Neuron (in vitro differentiated cells): Measurements from ENCODE around the gene GFY.

Experiments used
- H2AFZ ChIP-seq: one replicate; pipeline ENCODE4 v1.6.1; 2013; ENCODE audit warnings: low read depth, mild to moderate bottlenecking, inconsistent platforms, low read length, moderate library complexity
- H3K27me3 ChIP-seq: one replicate; pipeline ENCODE4 v1.6.1; 2013; ENCODE audit warnings: low read length; ENCODE audit not compliant: insufficient read depth
- H3K36me3 ChIP-seq: one replicate; pipeline ENCODE4 v1.6.1; 2013; ENCODE audit warnings: low read length; ENCODE audit not compliant: insufficient read depth
- H3K4me1 ChIP-seq: one replicate; pipeline ENCODE4 v1.6.1; 2013; ENCODE audit warnings: low read length; ENCODE audit not compliant: insufficient read depth
- H3K4me3 ChIP-seq: 2 replicates; pipeline ENCODE4 v1.5.1; 2013; ENCODE audit warnings: mild to moderate bottlenecking, low read length, moderate library complexity
- H3K9me3 ChIP-seq: one replicate; pipeline ENCODE4 v1.6.1; 2013; ENCODE audit warnings: low read length

The GFY gene

GRCh38 chr19:49425178-49425577, at the start of gene GFY:
Gene GFY, plus strand, starts transcription at chr19:49425388. Its CDS starts 1,043 bp downstream, at chr19:49426431.
- H3K4me3 ChIP-seq: no peak within 1 kb of the TSS
- H3K36me3 ChIP-seq: no peaks in the 10 kb centered on the region
- peaks cover 25% of the 10 kb centered on the region for H3K4me1 ChIP-seq
- H3K27me3 ChIP-seq: peaks cover 92% of the 10 kb centered on the region
- H2AFZ ChIP-seq: no peak within 1 kb of the TSS
- H3K9me3 ChIP-seq: peaks cover 2% of the 10 kb centered on the region

DNA sequence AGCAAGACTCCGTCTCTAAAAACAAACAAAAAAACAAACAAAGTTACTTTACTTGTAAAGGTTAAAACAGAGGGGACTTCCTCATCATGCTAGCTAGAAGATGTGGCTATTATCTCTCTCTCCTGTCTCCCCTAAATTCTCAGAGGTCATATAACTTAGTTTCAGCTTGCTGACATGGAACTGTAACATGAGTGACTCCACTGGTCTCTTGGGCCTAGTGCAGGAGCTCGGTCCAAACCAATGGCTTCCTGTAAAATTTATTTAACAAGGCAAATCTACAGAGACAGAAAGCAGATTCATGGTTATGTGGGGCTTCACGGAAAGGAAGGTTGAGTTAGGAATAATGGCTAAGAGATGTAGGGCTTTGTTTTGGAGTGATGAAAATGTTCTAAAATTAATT, 46.7 kb upstream of the GFY start:
- H3K4me3 ChIP-seq: no peak overlapping the region
- no peaks in the 10 kb centered on the region for H3K36me3 ChIP-seq
- H3K4me1 ChIP-seq: no peaks in the 10 kb centered on the region
- no peaks in the 10 kb centered on the region for H3K9me3 ChIP-seq
- no peaks in the 10 kb centered on the region for H3K27me3 ChIP-seq
- no peak overlapping the region for H2AFZ ChIP-seq

GRCh38 chr19:49380391-49380790, 44.8 kb upstream of the GFY start:
- Histone ChIP-seq H3K36me3 (no peaks in the 10 kb centered on the region), H3K27me3 (no peaks in the 10 kb centered on the region), H3K4me3 (no peak overlapping the region), H3K4me1 (no peaks in the 10 kb centered on the region), H3K9me3 (no peaks in the 10 kb centered on the region), H2AFZ (no peak overlapping the region)

- Histone ChIP-seq H3K36me3 (no peaks in the 10 kb centered on the region), H3K27me3 (no peaks in the 10 kb centered on the region), H3K4me1 (no peaks in the 10 kb centered on the region), H3K4me3 (no peak overlapping the region), H3K9me3 (no peaks in the 10 kb centered on the region), H2AFZ (no peak overlapping the region)
Observed at GRCh38 chr19:49382639-49383038, 42.5 kb upstream of the GFY start.

DNA sequence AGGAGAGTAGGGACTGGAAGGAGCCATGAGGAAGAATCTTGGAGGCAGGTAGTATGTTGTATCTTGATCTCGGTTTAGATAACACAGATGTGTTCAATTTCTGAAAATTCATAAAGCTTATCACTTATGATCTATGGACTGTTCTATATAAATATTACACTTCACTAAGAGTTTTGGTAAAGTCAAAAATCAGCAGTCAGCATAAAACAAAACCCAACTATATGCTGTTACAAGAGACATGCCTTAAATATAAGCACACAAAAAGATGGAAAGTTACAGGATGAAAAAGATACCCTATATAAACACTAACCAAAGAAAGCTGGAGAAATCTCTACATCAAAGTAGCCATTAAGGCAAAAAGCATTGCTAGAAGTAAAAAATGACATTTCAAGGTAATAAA, 41.6 kb upstream of the GFY start:
- Histone ChIP-seq H3K4me3 (no peak overlapping the region), H2AFZ (no peak overlapping the region), H3K36me3 (no peaks in the 10 kb centered on the region), H3K9me3 (no peaks in the 10 kb centered on the region), H3K4me1 (no peaks in the 10 kb centered on the region), H3K27me3 (no peaks in the 10 kb centered on the region)

GRCh38 chr19:49387936-49388372, 37.2 kb upstream of the GFY start, which contains the start of gene KASH5:
Gene KASH5, plus strand, starts transcription at chr19:49388249. Its CDS starts 2,635 bp downstream, at chr19:49390884.
- Histone ChIP-seq H3K9me3 (no peaks in the 10 kb centered on the region), H3K4me3 (no peak within 1 kb of the TSS), H3K4me1 (no peaks in the 10 kb centered on the region), H3K36me3 (no peaks in the 10 kb centered on the region), H3K27me3 (no peaks in the 10 kb centered on the region), H2AFZ (no peak within 1 kb of the TSS)

- peaks cover 5% of the 10 kb centered on the region for H3K27me3 ChIP-seq
- no peaks in the 10 kb centered on the region for H3K4me1 ChIP-seq
- no peak overlapping the region for H3K4me3 ChIP-seq
- no peaks in the 10 kb centered on the region for H3K9me3 ChIP-seq
- H2AFZ ChIP-seq: no peak overlapping the region
- H3K36me3 ChIP-seq: no peaks in the 10 kb centered on the region
Observed at GRCh38 chr19:49389406-49389805, 35.8 kb upstream of the GFY start.

DNA sequence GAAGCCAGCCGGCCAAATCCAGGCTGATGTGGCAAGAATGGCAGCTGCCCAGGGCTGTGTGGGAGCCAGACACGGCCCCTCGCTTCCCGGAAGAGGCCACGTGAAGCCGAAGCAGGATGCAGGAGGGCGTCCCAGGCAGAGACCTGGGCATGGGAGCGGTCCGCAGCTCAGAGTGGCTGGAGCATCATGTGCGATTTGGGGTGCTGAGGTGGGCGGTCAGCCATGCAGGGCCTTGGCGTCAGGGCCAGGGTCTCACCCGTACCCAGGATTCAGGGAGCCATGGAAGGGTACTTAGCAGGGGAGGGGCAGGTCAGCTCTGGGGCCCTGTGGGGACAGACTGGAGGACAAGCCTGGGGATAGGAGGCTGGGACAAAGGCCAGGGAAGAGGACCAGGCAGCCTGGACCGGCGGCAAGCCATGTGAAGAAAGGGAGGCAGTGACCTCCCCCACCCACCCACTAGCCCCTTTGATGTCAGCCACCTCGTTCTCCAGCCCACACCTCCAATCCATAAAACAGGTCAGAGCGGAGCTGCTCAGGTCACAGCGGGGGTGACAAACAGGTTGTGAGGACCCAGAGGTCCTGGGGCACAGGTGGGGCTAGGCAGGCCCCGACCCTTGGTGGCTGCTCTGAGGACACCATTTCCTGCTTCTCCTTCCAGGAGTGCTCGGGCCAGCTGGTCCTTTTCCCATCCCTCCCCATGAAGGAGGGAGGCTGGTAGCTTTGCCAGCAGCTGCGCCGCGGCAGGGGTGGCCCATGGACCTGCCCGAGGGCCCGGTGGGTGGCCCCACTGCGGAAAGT, 34.9 kb upstream of the GFY start:
- Histone ChIP-seq H3K9me3 (no peaks in the 10 kb centered on the region), H3K27me3 (peaks cover 5% of the 10 kb centered on the region), H3K4me1 (no peaks in the 10 kb centered on the region), H3K4me3 (no peak overlapping the region), H3K36me3 (no peaks in the 10 kb centered on the region), H2AFZ (no peak overlapping the region)

- H3K4me3 ChIP-seq: no peak overlapping the region
- H3K4me1 ChIP-seq: no peaks in the 10 kb centered on the region
- H2AFZ ChIP-seq: no peak overlapping the region
- no peaks in the 10 kb centered on the region for H3K36me3 ChIP-seq
- peaks cover 5% of the 10 kb centered on the region for H3K27me3 ChIP-seq
- no peaks in the 10 kb centered on the region for H3K9me3 ChIP-seq
Observed at GRCh38 chr19:49390929-49391359, 34.2 kb upstream of the GFY start.

DNA sequence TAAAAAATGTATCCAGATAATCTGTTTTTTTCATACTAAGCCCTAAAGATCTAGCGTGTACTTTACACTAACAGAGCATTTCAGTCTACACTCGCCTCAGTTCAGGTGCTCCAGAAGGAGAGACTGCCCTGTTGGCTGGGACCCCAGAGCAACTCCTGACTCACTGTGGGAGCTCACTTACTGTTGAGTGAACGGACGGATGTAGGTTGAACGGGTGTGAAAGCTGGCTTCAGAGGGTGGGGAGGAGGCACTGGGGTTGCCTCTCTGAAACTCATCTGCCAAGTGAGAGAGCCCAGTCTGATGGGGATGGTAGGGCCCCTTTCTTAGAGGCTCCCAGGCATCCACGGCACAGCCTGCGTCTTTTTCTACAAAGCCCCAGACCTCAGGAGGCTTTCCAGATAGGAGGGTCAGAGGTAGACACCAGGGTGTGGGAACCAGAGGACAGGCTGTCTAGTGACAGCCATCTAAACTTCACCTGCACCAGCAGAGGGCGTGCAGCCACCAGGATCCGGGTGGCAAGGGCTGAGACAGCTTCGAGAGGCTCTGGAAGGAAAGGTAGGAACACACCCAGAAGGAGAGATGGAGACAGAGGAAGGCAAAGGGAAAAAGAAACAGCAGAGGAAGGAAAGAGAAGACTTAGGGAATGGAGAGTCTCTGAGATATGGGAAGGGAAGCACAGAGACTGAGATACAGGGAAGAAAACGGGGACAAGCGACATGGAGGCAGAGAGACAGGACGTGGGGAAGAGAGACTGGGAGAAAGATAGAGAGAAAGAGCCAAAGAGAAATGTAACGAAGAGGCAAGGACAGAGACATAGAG, 33.4 kb upstream of the GFY start:
- no peak overlapping the region for H2AFZ ChIP-seq
- no peak overlapping the region for H3K4me3 ChIP-seq
- H3K9me3 ChIP-seq: no peaks in the 10 kb centered on the region
- H3K4me1 ChIP-seq: no peaks in the 10 kb centered on the region
- H3K36me3 ChIP-seq: no peaks in the 10 kb centered on the region
- H3K27me3 ChIP-seq: peaks cover 5% of the 10 kb centered on the region

GRCh38 chr19:49393881-49394280, 31.3 kb upstream of the GFY start:
- H3K4me1 ChIP-seq: no peaks in the 10 kb centered on the region
- H3K27me3 ChIP-seq: peaks cover 13% of the 10 kb centered on the region
- no peaks in the 10 kb centered on the region for H3K36me3 ChIP-seq
- no peak overlapping the region for H2AFZ ChIP-seq
- H3K9me3 ChIP-seq: no peaks in the 10 kb centered on the region
- no peak overlapping the region for H3K4me3 ChIP-seq

DNA sequence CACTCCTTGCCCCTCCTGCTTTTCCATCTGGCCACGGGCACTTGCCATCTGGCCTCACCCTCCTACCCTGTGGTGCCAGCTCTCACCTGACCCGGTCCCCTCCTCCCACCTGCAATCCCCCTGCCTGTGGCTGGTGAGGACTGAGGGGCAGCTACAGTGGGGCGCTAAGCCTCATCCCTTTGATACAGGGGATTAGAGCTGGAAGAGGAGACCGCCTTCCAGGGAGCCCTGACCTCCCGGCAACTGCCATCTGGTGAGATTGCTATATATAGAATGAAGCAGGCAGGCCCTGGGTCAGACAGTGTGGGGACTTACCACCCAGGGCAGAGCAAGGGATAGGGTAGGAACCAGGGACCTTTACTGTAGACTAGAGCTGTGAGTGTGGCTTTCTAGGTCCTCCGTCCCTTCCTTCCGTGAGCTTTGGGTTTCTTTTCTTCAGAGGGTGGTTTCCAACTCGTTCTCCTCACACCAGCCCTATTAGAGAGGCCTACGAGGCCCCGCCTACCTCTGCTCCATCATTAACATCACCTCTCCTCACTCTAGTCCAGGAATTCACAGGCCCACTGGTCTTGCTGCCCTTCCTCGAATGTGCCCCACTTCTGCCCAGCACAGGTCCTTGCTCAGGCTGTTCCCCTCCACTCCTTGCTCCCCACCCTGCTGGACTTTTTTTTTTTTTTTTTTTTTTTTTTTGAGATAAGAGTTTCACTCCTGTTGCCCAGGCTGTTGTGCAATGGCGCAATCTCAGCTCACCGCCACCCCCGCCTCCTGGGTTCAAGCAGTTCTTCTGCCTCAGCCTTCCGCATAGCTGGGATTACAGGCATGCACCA, 29.4 kb upstream of the GFY start:
- no peak overlapping the region for H2AFZ ChIP-seq
- no peaks in the 10 kb centered on the region for H3K36me3 ChIP-seq
- H3K27me3 ChIP-seq: peaks cover 13% of the 10 kb centered on the region
- H3K4me1 ChIP-seq: no peaks in the 10 kb centered on the region
- H3K4me3 ChIP-seq: no peak overlapping the region
- no peaks in the 10 kb centered on the region for H3K9me3 ChIP-seq
